SK-N-SH (cell line): ENCODE data around the gene MON1A. TPM values are rescaled to one million over a fixed set of nuclear protein-coding genes. Genes with fewer than 3 reads are reported as not detected.

Source experiments
- CTCF ChIA-PET: fragments of 300-600, 350-600 bp; formaldehyde crosslinking; extraction: SDS; loops from one replicate; lab custom pipeline; 2021; lab: Yijun Ruan, JAX
- POLR2A ChIA-PET: fragments of 350-600 bp; sonication (Branson Sonifier 250); formaldehyde crosslinking; extraction: SDS; loops from one replicate; lab custom pipeline; 2020; ENCODE audit warnings: antibody characterized with exemption, inconsistent platforms; lab: Yijun Ruan, JAX
- DNase-seq: peaks from one replicate; pipeline ENCODE4 v3.0.0; 2012
- H2AFZ ChIP-seq: fragments of 200-600 bp; sonication (generic); 2 replicates; pipeline ENCODE4 v1.8.1; 2016; ENCODE audit warnings: antibody characterized with exemption, mild to moderate bottlenecking, low read depth
- H3F3A ChIP-seq: fragments of 200-600 bp; sonication (generic); replicated peaks from 2 replicates; pipeline ENCODE3; 2016; ENCODE audit warnings: antibody characterized with exemption, mild to moderate bottlenecking; ENCODE audit not compliant: insufficient read depth
- H3K27ac ChIP-seq, 2 experiments: fragments of 200-500 bp in 1 of 2; fragments of 200-600 bp in 1 of 2; sonication (Bioruptor generic) in 1 of 2; sonication (generic), shearing (Covaris generic) in 1 of 2; 2 replicates each; pipeline versions ENCODE4 v1.5.1 to v1.6.1; 2014 to 2016; ENCODE audit warnings: low read depth in 2 of 2, inconsistent platforms in 1 of 2, low read length in 1 of 2, mild to moderate bottlenecking in 1 of 2, mixed read lengths in 1 of 2
- H3K27me3 ChIP-seq: fragments of 200-600 bp; sonication (generic), shearing (Covaris generic); 2 replicates; pipeline ENCODE4 v1.6.1; 2016; ENCODE audit warnings: mixed run types; ENCODE audit not compliant: insufficient read depth
- H3K36me3 ChIP-seq, 2 experiments: fragments of 200-500 bp in 1 of 2; fragments of 200-600 bp in 1 of 2; sonication (Bioruptor generic) in 1 of 2; sonication (generic) in 1 of 2; replicated peaks in 1 of 2; 2 replicates each; pipeline versions ENCODE3 to v1.5.1; 2014 to 2016; ENCODE audit warnings: low read length in 1 of 2, mild to moderate bottlenecking in 1 of 2; ENCODE audit not compliant: insufficient read depth in 2 of 2, control insufficient read depth in 1 of 2
- H3K4me1 ChIP-seq, 2 experiments: fragments of 200-500 bp in 1 of 2; fragments of 200-600 bp in 1 of 2; sonication (Bioruptor generic) in 1 of 2; sonication (generic), shearing (Covaris generic) in 1 of 2; 2 replicates each; pipeline versions ENCODE4 v1.5.1 to v1.6.1; 2014 to 2016; ENCODE audit warnings: low read depth in 1 of 2, low read length in 1 of 2, mixed run types in 1 of 2; ENCODE audit not compliant: insufficient read depth in 2 of 2, control insufficient read depth in 1 of 2
- H3K4me2 ChIP-seq: fragments of 200-600 bp; sonication (generic), shearing (Covaris generic); 2 replicates; pipeline ENCODE4 v1.6.1; 2017; ENCODE audit warnings: mixed run types
- H3K4me3 ChIP-seq, 2 experiments: fragments of 200-500 bp in 1 of 2; fragments of 200-600 bp in 1 of 2; sonication (Bioruptor generic) in 1 of 2; sonication (generic), shearing (Covaris generic) in 1 of 2; 2 replicates each; pipeline versions ENCODE4 v1.5.1 to v1.8.1; 2014 to 2016; ENCODE audit warnings: low read depth in 2 of 2, inconsistent platforms in 1 of 2, low read length in 1 of 2, mild to moderate bottlenecking in 1 of 2, mixed read lengths in 1 of 2, moderate library complexity in 1 of 2
- H3K79me2 ChIP-seq: fragments of 200-600 bp; sonication (generic); 2 replicates; pipeline ENCODE4 v1.8.1; 2017; ENCODE audit warnings: mild to moderate bottlenecking; ENCODE audit not compliant: insufficient read depth
- H3K9ac ChIP-seq: fragments of 200-600 bp; sonication (generic); 2 replicates; pipeline ENCODE4 v1.6.1; 2017; ENCODE audit warnings: mixed run types
- H3K9me2 ChIP-seq: fragments of 200-600 bp; sonication (generic); 2 replicates; pipeline ENCODE4 v1.6.1; 2017; ENCODE audit warnings: mixed run types
- H3K9me3 ChIP-seq: fragments of 200-600 bp; sonication (generic); 2 replicates; pipeline ENCODE4 v1.6.1; 2017; ENCODE audit warnings: mixed run types, mild to moderate bottlenecking, moderate library complexity
- H4K20me1 ChIP-seq: fragments of 200-600 bp; sonication (generic); 2 replicates; pipeline ENCODE4 v1.6.1; 2017; ENCODE audit warnings: mild to moderate bottlenecking, mixed run types; ENCODE audit not compliant: insufficient read depth
- EP300 ChIP-seq, 2 experiments: IDR thresholded peaks; 2 replicates each; pipeline versions ENCODE4 v1.4.0 to v1.6.1; 2012; ENCODE audit warnings: borderline replicate concordance in 1 of 2, low read depth in 1 of 2, low read length in 1 of 2
- EZH2phosphoT487 ChIP-seq: fragments of 200-600 bp; sonication (generic); IDR thresholded peaks from 2 replicates; pipeline ENCODE4 v1.6.1; 2017; ENCODE audit warnings: low read depth, mixed run types, mild to moderate bottlenecking, antibody characterized with exemption, moderate library complexity, borderline replicate concordance
- FOSL2 ChIP-seq: IDR thresholded peaks from 2 replicates; pipeline ENCODE4 v1.4.0; 2012; ENCODE audit warnings: low read depth, mild to moderate bottlenecking, moderate library complexity, borderline replicate concordance
- FOXM1 ChIP-seq: IDR thresholded peaks from 2 replicates; pipeline ENCODE4 v1.4.0; 2012; ENCODE audit warnings: low read depth, mild to moderate bottlenecking
- GATA2 ChIP-seq: sonication (generic); formaldehyde crosslinking; IDR thresholded peaks from 2 replicates; pipeline ENCODE4 v1.5.0; 2020; ENCODE audit warnings: mild to moderate bottlenecking, missing genetic modification reagents
- MEF2A ChIP-seq: IDR thresholded peaks from 2 replicates; pipeline ENCODE4 v1.4.0; 2012; ENCODE audit warnings: low read depth, borderline replicate concordance
- MXI1 ChIP-seq: IDR thresholded peaks from 2 replicates; pipeline ENCODE4 v1.6.1; 2012; ENCODE audit warnings: mild to moderate bottlenecking, low read depth, low read length, improper control_type of control experiment
- RAD21 ChIP-seq: IDR thresholded peaks from 2 replicates; pipeline ENCODE4 v1.6.1; 2012; ENCODE audit warnings: mild to moderate bottlenecking, low read length
- RXRA ChIP-seq: IDR thresholded peaks from 2 replicates; pipeline ENCODE4 v1.4.0; 2012; ENCODE audit warnings: low read depth, mild to moderate bottlenecking, borderline replicate concordance
- TAF1 ChIP-seq: IDR thresholded peaks from 2 replicates; pipeline ENCODE4 v1.6.1; 2012; ENCODE audit warnings: low read depth, mild to moderate bottlenecking, low read length, moderate library complexity, borderline replicate concordance
- YY1 ChIP-seq: IDR thresholded peaks from 2 replicates; pipeline ENCODE4 v1.4.0; 2012; ENCODE audit warnings: low read depth, mild to moderate bottlenecking
- WGBS: methylation state at CpG from one replicate; pipeline ENCODE4 v1.1.6; 2017; ENCODE audit warnings: low lambda C conversion rate; 5-methylcytosine and 5-hydroxymethylcytosine counted together
- polyA plus RNA-seq, 3 experiments: library from polyadenylated mRNA; depleted of rRNA; stranded (reverse); fragments of >200 nt; gene quantifications; 2 replicates each; pipeline ENCODE4 v1.2.3, GENCODE V29; 2012
- TF ChIP-seq, protein P1 (sequence below): fragments of 150-350 bp; IDR thresholded peaks from 2 replicates; pipeline ENCODE4 v1.6.1; 2016; ENCODE audit warnings: mild to moderate bottlenecking, low read depth, low read length

Gene MON1A
- polyA plus RNA-seq, 1 of the 3 experiments (the other 2 are of a cell fraction) = 12.0 TPM

DNA sequence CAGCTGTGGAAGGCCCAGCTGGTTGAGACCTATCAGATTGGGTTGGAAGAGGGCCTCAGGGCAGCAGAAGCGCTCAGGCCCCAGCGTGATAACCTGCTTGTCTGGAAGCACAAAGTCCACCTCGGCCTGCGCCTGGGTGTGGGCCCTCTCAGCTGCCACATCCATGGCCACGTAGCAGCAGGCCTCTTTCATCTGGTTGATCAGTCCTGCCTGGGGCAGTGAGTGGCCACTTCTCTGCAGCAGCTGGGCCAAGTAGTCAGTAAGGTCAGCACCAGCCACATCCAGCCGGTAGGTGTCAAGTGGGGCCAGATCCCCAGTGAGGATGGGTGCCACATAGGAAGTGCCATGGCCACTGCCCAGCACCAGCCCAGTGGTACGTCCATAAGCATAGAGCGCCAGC is 56.0 kb downstream of the MON1A start:
- ChIA-PET POLR2A (interaction anchor here (0.7 kb wide), 1 partner anchor 17 kb away, joined by 3 read pairs; no protein-coding TSS in a partner anchor), CTCF (interaction anchor here (0.8 to 6.1 kb wide), 4 partner anchors 9 to 102 kb away, joined by 3 to 42 read pairs (median 4); no protein-coding TSS in a partner anchor)
- TF ChIP-seq EP300 (IDR thresholded peaks at IDR 0.05; ENCODE audit: borderline replicate concordance in 1 of 2, low read depth in 1 of 2, low read length in 1 of 2) = 0 out of 4 replicates have a peak, but pooled peaks of 1 of the 2 experiments have one; percentile 21
- no peak for TF ChIP-seq FOXM1
- TF ChIP-seq MXI1 = no peak
- no peak for TF ChIP-seq RXRA
- TF ChIP-seq GATA2 (CRISPR knock-in tag) = peak; percentile 38; the same call in 1 of the 2 replicates
- TF ChIP-seq FOSL2 = no peak
- TF ChIP-seq YY1 = no peak
- Histone ChIP-seq H3K79me2 (no peaks in the 10 kb centered on the region), H3F3A (no peaks in the 10 kb centered on the region), H3K9me3 (no peaks in the 10 kb centered on the region), H4K20me1 (no peaks in the 10 kb centered on the region), H3K27ac (peak overlapping the region in 1 of 2 experiments; percentile 69; a peak in 1 of 4 replicates), H3K36me3 (no peaks in the 10 kb centered on the region), H2AFZ (no peak overlapping the region), H3K9me2 (no peaks in the 10 kb centered on the region), H3K27me3 (peaks cover 24% of the 10 kb centered on the region), H3K9ac (no peak overlapping the region), H3K4me2 (no peak overlapping the region), H3K4me3 (no peak overlapping the region), H3K4me1 (peaks cover 0 to 41% of the 10 kb centered on the region in 2 experiments; a peak in 1 of 4 replicates)
- peak; percentile 56 for DNase-seq
- no CpG with 5 or more reads among the region's 8 CpGs for WGBS

DNA sequence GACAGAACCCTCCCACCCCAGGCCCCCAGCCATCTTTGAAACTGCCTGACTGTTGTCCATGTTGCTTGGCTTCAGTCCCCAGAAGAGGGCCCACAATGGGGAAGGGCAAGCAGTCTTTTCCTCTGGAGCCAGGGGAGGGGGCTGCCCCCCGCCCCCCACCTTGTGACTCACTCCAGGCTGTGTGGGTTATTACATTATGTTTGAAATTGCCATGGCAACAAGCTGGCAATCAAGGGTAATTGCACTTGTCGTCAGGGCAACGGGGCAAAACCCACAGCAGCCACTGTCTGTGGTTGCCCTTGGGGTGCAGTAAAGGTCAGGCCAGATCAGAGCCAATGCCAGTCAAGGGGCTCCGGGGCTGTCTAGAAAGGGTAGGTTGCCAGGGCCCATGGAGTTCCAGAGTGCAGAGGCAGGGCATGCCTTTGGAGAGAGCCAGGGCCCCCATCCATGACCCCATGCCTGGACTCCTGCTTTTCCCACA is 56.8 kb downstream of the MON1A start:
- Histone ChIP-seq H3K79me2 (no peaks in the 10 kb centered on the region), H3K4me1 (peaks cover 0 to 49% of the 10 kb centered on the region in 2 experiments; a peak in 1 of 4 replicates), H3K9ac (no peak overlapping the region), H3K4me2 (no peak overlapping the region), H2AFZ (no peak overlapping the region), H3K27me3 (peaks cover 25% of the 10 kb centered on the region), H3K27ac (peak overlapping the region in 1 of 2 experiments; percentile 69; a peak in 1 of 4 replicates), H3K9me2 (no peaks in the 10 kb centered on the region), H3K4me3 (no peak overlapping the region), H3F3A (no peaks in the 10 kb centered on the region), H3K9me3 (no peaks in the 10 kb centered on the region), H4K20me1 (no peaks in the 10 kb centered on the region), H3K36me3 (no peaks in the 10 kb centered on the region)
- POLR2A ChIA-PET = interaction anchor here (0.7 kb wide), 1 partner anchor 176 kb away, joined by 3 read pairs; no protein-coding TSS in a partner anchor
- TF ChIP-seq, protein P1, sequence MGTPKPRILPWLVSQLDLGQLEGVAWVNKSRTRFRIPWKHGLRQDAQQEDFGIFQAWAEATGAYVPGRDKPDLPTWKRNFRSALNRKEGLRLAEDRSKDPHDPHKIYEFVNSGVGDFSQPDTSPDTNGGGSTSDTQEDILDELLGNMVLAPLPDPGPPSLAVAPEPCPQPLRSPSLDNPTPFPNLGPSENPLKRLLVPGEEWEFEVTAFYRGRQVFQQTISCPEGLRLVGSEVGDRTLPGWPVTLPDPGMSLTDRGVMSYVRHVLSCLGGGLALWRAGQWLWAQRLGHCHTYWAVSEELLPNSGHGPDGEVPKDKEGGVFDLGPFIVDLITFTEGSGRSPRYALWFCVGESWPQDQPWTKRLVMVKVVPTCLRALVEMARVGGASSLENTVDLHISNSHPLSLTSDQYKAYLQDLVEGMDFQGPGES = no peak
- no peak for TF ChIP-seq EP300 (IDR thresholded peaks at IDR 0.05; ENCODE audit: borderline replicate concordance in 1 of 2, low read depth in 1 of 2, low read length in 1 of 2)
- no peak for TF ChIP-seq RAD21
- no peak for TF ChIP-seq TAF1
- no peak for TF ChIP-seq MEF2A
- TF ChIP-seq EZH2phosphoT487 = no peak
- 0% methylated on average over 1 of the region's 4 CpGs for WGBS
- peak; percentile 56 for DNase-seq
- CTCF ChIA-PET = interaction anchor here (0.8 to 6.1 kb wide), 4 partner anchors 10 to 101 kb away, joined by 3 to 42 read pairs (median 4); no protein-coding TSS in a partner anchor
